ENCODE data around the gene ATAD3B.

DNA sequence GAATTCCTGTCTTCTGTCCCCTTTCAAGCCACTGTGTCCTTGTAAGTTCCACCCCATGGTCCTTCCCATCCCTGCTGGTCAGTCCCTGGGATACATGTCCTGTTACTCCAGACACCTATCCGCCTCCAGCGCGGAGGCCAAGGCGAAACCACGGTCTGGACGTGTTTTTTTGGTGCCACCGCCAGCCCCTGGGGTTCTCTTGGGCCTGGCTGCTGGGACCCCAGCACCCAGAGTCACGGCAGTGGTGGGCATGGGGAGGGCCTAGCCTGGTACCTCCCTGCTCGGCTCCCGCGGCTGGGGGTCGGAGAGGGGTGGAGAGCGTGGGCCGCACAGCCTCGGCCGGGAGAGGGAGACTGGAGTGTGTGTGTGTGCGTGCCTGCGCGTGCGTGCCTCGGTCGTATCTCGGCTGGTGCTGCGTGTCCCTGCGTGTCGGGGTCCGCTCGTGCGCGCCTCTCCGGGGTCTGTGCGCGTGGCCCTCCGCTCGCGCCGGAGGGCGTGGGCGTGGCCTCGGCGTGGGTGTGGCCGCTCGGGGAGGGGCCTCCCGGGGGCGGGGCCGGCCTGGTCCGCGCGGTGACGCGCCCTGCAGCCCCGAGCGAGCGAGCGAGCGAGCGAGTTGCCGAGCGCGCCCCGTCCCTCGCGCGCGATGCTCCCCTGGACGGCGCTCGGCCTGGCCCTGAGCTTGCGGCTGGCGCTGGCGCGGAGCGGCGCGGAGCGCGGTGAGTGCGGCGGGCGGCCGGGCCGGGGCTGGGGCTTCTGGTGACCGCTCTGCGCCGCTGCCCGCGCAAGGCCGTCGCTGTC, 36.3 kb upstream of the ATAD3B start, which contains the start of gene VWA1:
- no peak for TF ChIP-seq EZH2phosphoT487 (IDR thresholded peaks at IDR 0.05; ENCODE audit: insufficient read depth, low read depth)
- TF ChIP-seq EZH2 (IDR thresholded peaks at IDR 0.05; ENCODE audit: insufficient read depth, poor library complexity, severe bottlenecking), result no peak
